Fibroblast of skin of left quadriceps (primary cell): Measurements from ENCODE around the gene FSHB.
"Not testable (repeated sequence)": the region's sequence is repeated elsewhere in the genome, so short reads cannot be mapped to it uniquely, and the experiment has no call there.

Experiments used
- DNase-seq, 2 experiments: peaks; one replicate each; pipeline ENCODE4 v3.0.0-alpha.2; 2013; ENCODE audit warnings: low read depth in 2 of 2

FSHB gene

GRCh38 chr11:30268638-30269037 is 37.8 kb downstream of the FSHB start:
- not testable (repeated sequence) for DNase-seq

GRCh38 chr11:30270671-30271070 is 39.9 kb downstream of the FSHB start:
- no peak for DNase-seq

- DNase-seq = no peak
Measured at GRCh38 chr11:30277176-30277575, 46.4 kb downstream of the FSHB start.

- no peak for DNase-seq
Measured at GRCh38 chr11:30279796-30280195, 49.0 kb downstream of the FSHB start.

GRCh38 chr11:30281476-30282288 is 50.9 kb downstream of the FSHB start:
- DNase-seq = no peak

- no peak for DNase-seq
Measured at GRCh38 chr11:30282289-30282631, 51.4 kb downstream of the FSHB start.
